Activated CD8-positive, alpha-beta memory T cell treated with anti-CD3 and anti-CD28 coated beads, Interleukin-2, amount 50 U/mL, for 4 hours (primary cell): ENCODE data around the gene SDR39U1.
"Not testable (repeated sequence)": the region's sequence is repeated elsewhere in the genome, so short reads cannot be mapped to it uniquely, and the experiment has no call there.

Source experiments
- DNase-seq: peaks from one replicate; pipeline ENCODE4 v3.0.0-alpha.2; 2020

The SDR39U1 gene

GRCh38 chr14:24442240-24443052, at the start of gene SDR39U1:
Gene SDR39U1, minus strand, starts transcription at chr14:24442776. Its CDS starts 7 bp downstream, at chr14:24442769.
- peak; percentile 92 for DNase-seq

GRCh38 chr14:24491586-24492408, 49.2 kb upstream of the SDR39U1 start:
- not testable (repeated sequence) for DNase-seq

- DNase-seq, result no peak
Observed at GRCh38 chr14:24483604-24484252, 41.2 kb upstream of the SDR39U1 start.

DNA sequence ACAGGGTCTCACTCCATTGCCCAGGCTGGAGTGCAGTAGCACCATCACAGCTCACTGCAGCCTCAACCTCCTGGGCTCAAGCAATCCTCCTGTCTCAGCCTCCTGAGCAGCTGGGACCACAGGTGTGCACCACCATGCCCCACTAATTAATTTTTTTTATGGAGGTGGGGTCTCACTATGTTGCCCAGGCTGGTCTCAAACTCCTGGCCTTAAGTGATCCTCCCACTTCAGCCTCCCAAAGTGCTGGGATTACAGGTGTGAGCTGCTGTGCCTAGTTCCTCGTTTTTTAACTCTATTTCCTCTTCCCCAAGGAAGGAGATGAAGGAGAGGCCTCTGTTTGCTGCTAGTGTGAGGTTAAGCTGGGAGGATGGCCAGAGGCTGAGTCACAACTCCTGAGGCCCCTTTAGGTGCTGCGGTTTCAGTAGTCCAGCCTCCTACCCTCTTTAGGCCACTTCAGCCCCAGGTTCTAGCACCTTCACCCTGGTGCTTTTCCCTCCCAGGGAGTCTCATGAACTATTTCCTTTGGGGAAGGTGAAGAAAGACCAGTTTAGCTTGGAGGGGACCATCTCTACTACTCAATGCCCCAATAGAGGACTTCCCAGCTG, 40.2 kb upstream of the SDR39U1 start:
- not testable (repeated sequence) for DNase-seq

GRCh38 chr14:24481622-24482324, 39.2 kb upstream of the SDR39U1 start:
- peak; percentile 35 for DNase-seq

DNA sequence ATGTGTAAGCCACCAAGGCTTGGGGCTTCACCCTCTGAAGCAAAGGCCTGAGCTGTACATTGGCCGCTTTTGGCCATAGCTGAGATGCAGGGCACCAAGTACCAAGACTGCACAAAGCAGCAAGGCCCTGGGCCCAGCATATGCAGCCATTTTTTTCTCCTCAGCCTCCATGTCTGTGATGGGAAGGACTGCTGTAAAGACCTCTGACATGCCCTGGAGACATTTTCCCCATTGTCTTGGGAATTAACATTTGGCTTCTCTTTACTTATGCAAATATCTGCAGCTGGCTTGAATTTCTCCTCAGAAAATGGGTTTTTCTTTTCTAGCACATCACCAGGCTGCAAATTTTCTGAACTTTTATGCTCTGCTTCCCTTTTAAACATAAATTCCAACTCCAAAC, 37.4 kb upstream of the SDR39U1 start:
- DNase-seq, result not testable (repeated sequence)

DNA sequence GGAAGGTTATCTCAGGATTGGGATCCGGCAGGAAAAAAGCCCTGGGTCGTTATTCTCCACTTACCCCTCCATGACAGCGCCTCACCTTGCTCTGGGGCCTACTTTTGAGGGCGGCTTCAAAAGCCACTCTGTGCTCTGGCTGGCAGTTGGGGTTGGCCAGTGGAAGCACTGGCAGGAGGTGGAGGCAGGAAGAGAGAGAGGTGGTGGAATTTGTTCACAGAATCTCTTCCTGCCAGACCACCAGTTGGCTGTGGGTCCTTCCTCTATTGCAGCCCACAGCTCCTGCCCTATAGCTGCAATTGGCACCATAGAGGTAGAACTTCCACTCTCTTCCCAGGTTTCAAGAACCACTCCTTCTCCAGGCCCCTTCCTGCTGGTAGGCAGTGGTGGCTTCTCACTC, 32.7 kb upstream of the SDR39U1 start:
- DNase-seq, result no peak

GRCh38 chr14:24473211-24473610, 30.6 kb upstream of the SDR39U1 start:
- no peak for DNase-seq

DNA sequence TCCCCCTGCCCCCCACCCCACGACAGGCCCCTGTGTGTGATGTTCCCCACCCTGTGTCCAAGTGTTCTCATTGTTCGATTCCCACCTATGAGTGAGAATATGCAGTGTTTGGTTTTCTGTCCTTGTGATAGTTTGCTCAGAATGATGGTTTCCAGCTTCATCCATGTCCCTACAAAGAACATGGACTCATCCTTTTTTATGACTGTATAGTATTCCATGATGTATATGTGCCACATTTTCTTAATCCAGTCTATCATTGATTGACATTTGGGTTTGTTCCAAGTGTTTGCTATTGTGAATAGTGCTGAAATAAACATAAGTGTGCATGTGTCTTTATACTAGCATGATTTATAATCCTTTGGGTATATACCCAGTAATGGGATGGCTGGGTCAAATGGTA, 27.9 kb upstream of the SDR39U1 start:
- not testable (repeated sequence) for DNase-seq

- no peak for DNase-seq
Observed at GRCh38 chr14:24465805-24466204, 23.2 kb upstream of the SDR39U1 start.

DNA sequence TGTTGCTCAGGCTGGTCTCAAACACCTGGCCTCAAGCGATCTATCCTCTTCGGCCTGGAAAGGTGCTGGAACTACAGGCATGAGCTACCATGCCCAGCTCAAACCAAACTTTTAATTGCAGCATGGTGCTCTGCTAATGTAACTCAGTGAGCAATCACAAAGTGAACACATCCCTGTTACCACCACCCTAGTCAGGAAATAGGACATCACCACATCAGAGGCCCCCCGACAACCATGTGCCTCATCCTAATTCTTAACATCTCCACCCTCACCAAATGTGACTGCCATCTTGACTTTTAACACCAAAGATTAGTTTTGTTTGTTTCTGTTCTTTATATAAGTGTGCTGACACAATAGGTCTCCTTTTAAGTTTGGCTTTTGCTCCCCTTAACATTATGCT, 22.8 kb upstream of the SDR39U1 start:
- no peak for DNase-seq

DNA sequence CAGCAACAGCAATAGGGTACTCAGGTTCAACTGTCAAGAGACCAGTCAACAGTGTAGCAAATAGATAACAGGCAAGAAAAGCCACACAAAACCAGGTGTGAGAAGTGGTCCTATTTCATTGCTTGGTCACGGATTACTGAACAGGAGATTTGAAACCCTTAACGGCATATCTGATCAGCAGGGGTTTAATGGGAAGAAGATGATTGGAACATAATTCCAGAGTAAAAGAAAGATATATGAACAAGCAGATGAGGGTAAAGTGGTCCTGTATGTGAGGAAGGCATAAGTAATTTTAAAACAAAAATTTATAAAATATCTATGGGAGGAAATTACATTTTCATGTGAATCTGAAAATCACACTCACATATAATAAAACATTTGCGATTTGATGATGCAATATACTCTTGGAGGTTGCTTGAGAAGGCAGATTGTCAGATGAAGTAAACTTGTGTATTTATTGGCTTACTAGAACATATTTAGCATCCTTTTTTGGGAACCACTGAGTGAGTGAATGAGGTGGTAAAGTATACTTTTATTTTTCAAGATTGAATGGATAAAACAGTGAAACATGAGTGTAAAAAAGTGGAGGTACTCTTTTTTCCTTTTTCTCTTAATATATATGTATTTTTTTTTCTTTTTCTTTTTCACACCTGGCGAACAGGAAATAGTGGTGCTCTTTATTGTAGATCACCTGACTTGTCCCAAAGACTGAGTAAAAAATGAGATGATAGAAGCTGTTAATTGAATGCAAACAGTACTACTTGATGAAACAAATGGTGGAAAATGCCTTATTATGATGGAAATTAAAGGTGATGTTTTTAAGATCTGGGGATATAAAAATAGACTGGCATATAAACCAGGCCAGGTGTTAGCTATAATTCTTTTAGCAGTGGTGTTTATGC, 21.6 kb upstream of the SDR39U1 start:
- DNase-seq, result no peak

- no peak for DNase-seq
Observed at GRCh38 chr14:24463017-24463883, 20.7 kb upstream of the SDR39U1 start.

DNA sequence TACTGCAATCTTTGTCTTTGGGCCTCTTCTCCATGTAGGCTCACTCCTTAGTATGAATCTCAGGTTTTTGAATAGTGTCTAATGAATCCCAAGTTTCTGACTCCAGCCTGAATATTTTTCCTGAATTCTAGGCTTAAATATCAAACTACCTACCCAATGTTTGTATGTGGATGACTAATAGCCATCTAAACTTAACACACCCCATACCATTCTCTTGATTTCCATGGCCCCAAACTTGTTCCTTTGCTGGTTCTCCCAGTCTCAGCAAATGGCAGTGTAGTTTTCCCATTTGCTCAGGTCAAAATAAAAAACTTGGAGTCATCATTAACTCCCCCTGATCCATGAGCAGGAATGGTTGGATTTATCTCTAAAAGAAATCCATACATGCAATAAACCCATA, 18.8 kb upstream of the SDR39U1 start:
- DNase-seq, result no peak

DNA sequence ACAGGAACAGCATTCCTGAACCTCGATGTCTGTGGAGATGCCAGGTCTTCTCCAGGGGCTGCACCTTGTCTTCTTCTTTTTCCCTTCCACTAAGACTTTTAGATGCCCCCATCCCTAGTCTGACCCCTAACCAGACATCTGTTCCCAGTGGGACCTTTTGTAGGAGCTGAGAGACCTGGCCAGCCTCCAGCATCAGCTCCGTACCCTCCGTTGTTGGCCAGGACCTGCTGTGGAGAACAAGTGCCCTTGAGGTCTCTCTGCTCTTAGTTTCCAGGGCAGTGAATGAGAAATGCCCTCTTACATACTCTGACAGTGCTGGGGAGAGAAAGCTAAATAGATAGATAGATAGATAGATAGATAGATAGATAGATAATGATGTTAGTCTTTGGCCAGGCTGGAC, 16.8 kb upstream of the SDR39U1 start:
- no peak for DNase-seq

DNA sequence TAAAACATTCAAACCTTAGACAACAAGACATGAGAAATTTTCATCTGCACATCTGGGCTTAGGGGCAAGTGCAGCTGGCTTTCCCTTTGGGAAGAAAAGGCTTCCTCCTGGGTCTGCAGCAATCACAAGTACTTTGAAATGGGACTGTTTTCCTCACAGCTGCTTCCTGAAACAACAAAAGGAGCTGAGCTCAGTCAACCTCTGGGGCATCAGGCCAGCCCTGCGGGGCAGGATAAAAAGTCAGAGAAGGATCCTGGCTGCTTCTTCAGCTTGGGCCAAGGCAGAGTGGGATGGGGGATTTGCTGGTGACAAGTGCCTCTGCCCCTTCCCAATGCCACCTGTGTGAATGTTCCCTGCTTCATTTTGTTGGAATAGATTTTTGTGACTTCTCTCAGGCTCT, 16.2 kb upstream of the SDR39U1 start:
- no peak for DNase-seq

- no peak for DNase-seq
Observed at GRCh38 chr14:24456980-24457379, 14.4 kb upstream of the SDR39U1 start.

GRCh38 chr14:24450828-24451227, 8.3 kb upstream of the SDR39U1 start:
- not testable (repeated sequence) for DNase-seq

GRCh38 chr14:24443053-24443665, 583 bp upstream of the SDR39U1 start:
- no peak for DNase-seq

- no peak for DNase-seq
Observed at GRCh38 chr14:24441904-24442239, 704 bp downstream of the SDR39U1 start.
